Right lobe of liver (tissue), 4 donors: ENCODE results near the gene IL2RA.

Source experiments
- CTCF ChIP-seq, 4 donors: fragments of 200-600 bp in 3 of 4; fragments of 450-650 bp in 1 of 4; IDR thresholded peaks; one replicate each; pipeline versions ENCODE4 v1.5.1 to v1.8.0; 2016 to 2022; ENCODE audit warnings: antibody characterized with exemption in 4 of 4, mild to moderate bottlenecking in 2 of 4
- POLR2A ChIP-seq: fragments of 450-650 bp; IDR thresholded peaks from one replicate; pipeline ENCODE4 v1.6.1; 2017; ENCODE audit warnings: antibody characterized with exemption, mild to moderate bottlenecking
- donor health status: DM: no; HTN: no; CAD: no.
- donor health status: DM: no; HTN: no; CAD: no.
- donor health status: DM: no; HTN: yes; CAD: no.

GRCh38 chr10:5981529-5981928 lies 80.6 kb downstream of the IL2RA start:
- TF ChIP-seq POLR2A (no peak), CTCF (IDR thresholded peaks at IDR 0.05) (no peak)
